HG03521 (cell line): ENCODE data around the gene TMEM120B.
"Not testable (repeated sequence)": the region's sequence is repeated elsewhere in the genome, so short reads cannot be mapped to it uniquely, and the experiment has no call there.

Source experiments
- ATAC-seq: cut with Tn5 transposase; IDR thresholded peaks from one replicate; pipeline ENCODE4 v1.9.1; 2021; ENCODE audit warnings: mild to moderate bottlenecking, moderate library complexity; ENCODE audit not compliant: unreplicated experiment

TMEM120B gene

GRCh38 chr12:121712461-121713256, at the start of gene TMEM120B:
TMEM120B (plus strand) TSS chr12:121712752; CDS start chr12:121712896, 144 bp downstream.
- peak; percentile 78 for ATAC-seq

- no peak for ATAC-seq
Measured at GRCh38 chr12:121663610-121663929, 49.0 kb upstream of the TMEM120B start.

- not testable (repeated sequence) for ATAC-seq
Measured at GRCh38 chr12:121666829-121667228, 45.7 kb upstream of the TMEM120B start.

GRCh38 chr12:121668750-121669520, 43.6 kb upstream of the TMEM120B start:
- no peak for ATAC-seq

GRCh38 chr12:121669521-121669900, 43.0 kb upstream of the TMEM120B start, which contains the start of gene MORN3:
MORN3 (minus strand) TSS chr12:121669654; CDS start chr12:121669483, 171 bp downstream.
- no peak for ATAC-seq

- ATAC-seq: no peak
Measured at GRCh38 chr12:121673013-121673511, 39.5 kb upstream of the TMEM120B start.

GRCh38 chr12:121676190-121676589, 36.4 kb upstream of the TMEM120B start:
- ATAC-seq: no peak

- no peak for ATAC-seq
Measured at GRCh38 chr12:121678305-121678704, 34.2 kb upstream of the TMEM120B start.

GRCh38 chr12:121678716-121679300, 33.7 kb upstream of the TMEM120B start:
- ATAC-seq: no peak

GRCh38 chr12:121679661-121680197, 32.8 kb upstream of the TMEM120B start:
- ATAC-seq: not testable (repeated sequence)

GRCh38 chr12:121688966-121689365, 23.6 kb upstream of the TMEM120B start:
- no peak for ATAC-seq

GRCh38 chr12:121689430-121689829, 23.1 kb upstream of the TMEM120B start:
- no peak for ATAC-seq

- ATAC-seq: not testable (repeated sequence)
Measured at GRCh38 chr12:121692744-121693143, 19.8 kb upstream of the TMEM120B start.

GRCh38 chr12:121693155-121693687, 19.3 kb upstream of the TMEM120B start:
- no peak for ATAC-seq

GRCh38 chr12:121697093-121697698, 15.4 kb upstream of the TMEM120B start:
- no peak for ATAC-seq

GRCh38 chr12:121697861-121698260, 14.7 kb upstream of the TMEM120B start:
- not testable (repeated sequence) for ATAC-seq

GRCh38 chr12:121701667-121702277, 10.8 kb upstream of the TMEM120B start:
- no peak for ATAC-seq

- ATAC-seq: no peak
Measured at GRCh38 chr12:121702944-121703343, 9.6 kb upstream of the TMEM120B start.

- ATAC-seq: no peak
Measured at GRCh38 chr12:121705514-121705913, 7.0 kb upstream of the TMEM120B start.
